Measurements from ENCODE around the gene BMPR1B.

GRCh38 chr4:94765648-94766047, 7.9 kb downstream of the BMPR1B start:
- TF ChIP-seq, protein P1, sequence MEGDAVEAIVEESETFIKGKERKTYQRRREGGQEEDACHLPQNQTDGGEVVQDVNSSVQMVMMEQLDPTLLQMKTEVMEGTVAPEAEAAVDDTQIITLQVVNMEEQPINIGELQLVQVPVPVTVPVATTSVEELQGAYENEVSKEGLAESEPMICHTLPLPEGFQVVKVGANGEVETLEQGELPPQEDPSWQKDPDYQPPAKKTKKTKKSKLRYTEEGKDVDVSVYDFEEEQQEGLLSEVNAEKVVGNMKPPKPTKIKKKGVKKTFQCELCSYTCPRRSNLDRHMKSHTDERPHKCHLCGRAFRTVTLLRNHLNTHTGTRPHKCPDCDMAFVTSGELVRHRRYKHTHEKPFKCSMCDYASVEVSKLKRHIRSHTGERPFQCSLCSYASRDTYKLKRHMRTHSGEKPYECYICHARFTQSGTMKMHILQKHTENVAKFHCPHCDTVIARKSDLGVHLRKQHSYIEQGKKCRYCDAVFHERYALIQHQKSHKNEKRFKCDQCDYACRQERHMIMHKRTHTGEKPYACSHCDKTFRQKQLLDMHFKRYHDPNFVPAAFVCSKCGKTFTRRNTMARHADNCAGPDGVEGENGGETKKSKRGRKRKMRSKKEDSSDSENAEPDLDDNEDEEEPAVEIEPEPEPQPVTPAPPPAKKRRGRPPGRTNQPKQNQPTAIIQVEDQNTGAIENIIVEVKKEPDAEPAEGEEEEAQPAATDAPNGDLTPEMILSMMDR (IDR thresholded peaks at IDR 0.05 in 8 of 11, conservative IDR thresholded peaks at IDR 0.05 in 3 of 11): no peak
- TF ChIP-seq POLR2A (IDR thresholded peaks at IDR 0.05): no peak
